Endothelial cell (in vitro differentiated cells): ENCODE data around the gene TNRC6A. TPM values are rescaled to one million over a fixed set of nuclear protein-coding genes. Genes with fewer than 3 reads are reported as not detected.

Experiments
- DNase-seq: peaks from one replicate; pipeline ENCODE4 v3.0.0; 2021; ENCODE audit warnings: low spot score
- H3K27ac Mint-ChIP-seq: one replicate; pipeline ENCODE4 v1.8.0; 2021; ENCODE audit warnings: mixed read lengths, inconsistent platforms; ENCODE audit not compliant: unreplicated experiment
- H3K27me3 Mint-ChIP-seq: one replicate; pipeline ENCODE4 v1.8.0; 2021; ENCODE audit warnings: mild to moderate bottlenecking, moderate library complexity, mixed read lengths, inconsistent platforms; ENCODE audit not compliant: unreplicated experiment
- H3K36me3 Mint-ChIP-seq: one replicate; pipeline ENCODE4 v1.8.0; 2021; ENCODE audit warnings: mild to moderate bottlenecking, low read depth, mixed read lengths, inconsistent platforms; ENCODE audit not compliant: unreplicated experiment
- H3K4me1 Mint-ChIP-seq: one replicate; pipeline ENCODE4 v1.8.0; 2021; ENCODE audit warnings: mild to moderate bottlenecking, mixed read lengths, inconsistent platforms; ENCODE audit not compliant: unreplicated experiment
- H3K4me3 Mint-ChIP-seq: one replicate; pipeline ENCODE4 v1.8.0; 2021; ENCODE audit warnings: mild to moderate bottlenecking, mixed read lengths, inconsistent platforms; ENCODE audit not compliant: unreplicated experiment
- H3K9me3 Mint-ChIP-seq: one replicate; pipeline ENCODE4 v1.8.0; 2021; ENCODE audit warnings: mixed read lengths, inconsistent platforms; ENCODE audit not compliant: unreplicated experiment
- CTCF ChIP-seq: fragments of 200-600 bp; sonication (generic); IDR thresholded peaks from one replicate; pipeline ENCODE4 v1.5.0; 2021; ENCODE audit warnings: antibody characterized with exemption; ENCODE audit not compliant: unreplicated experiment
- total RNA-seq: library from RNA; stranded (reverse); fragmentation: NEBNext Ultra II Directional; extraction: Animal tissue kit (Norgen Biotek cat#: 25700); gene quantifications from one replicate; pipeline ENCODE4 v1.2.1, GENCODE V29; 2021; ENCODE audit not compliant: unreplicated experiment

Gene TNRC6A
- total RNA-seq, 1 donor from 2014 or later = 60.5 TPM

DNA sequence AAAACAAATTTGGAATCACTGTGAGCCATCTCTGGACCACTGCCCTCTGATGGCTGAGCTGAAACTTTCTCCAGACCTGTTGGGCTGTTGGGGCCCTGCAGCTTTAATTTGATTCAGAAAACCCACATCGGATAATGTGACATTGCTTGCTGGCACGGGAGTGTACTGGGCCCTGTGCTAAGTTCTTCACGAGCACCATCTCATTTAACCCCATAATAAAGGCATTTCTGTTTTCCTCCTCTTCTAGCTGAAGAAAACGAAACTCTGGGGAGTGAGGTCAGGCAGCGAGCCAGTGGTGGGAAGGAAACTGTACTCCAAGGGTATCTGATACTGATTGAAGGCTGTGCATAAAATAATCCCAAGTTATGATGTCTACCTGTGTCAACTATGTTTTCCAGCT lies 34.5 kb upstream of the TNRC6A start:
- Mint-ChIP-seq H3K36me3 (no peaks in the 10 kb centered on the region), H3K4me1 (no peaks in the 10 kb centered on the region), H3K27ac (no peak overlapping the region), H3K9me3 (no peaks in the 10 kb centered on the region), H3K27me3 (no peaks in the 10 kb centered on the region), H3K4me3 (no peak overlapping the region)
- DNase-seq = no peak
- TF ChIP-seq CTCF = no peak

GRCh38 chr16:24696699-24697098 lies 32.8 kb upstream of the TNRC6A start:
- H3K36me3 Mint-ChIP-seq = no peaks in the 10 kb centered on the region
- H3K27ac Mint-ChIP-seq = no peak overlapping the region
- TF ChIP-seq CTCF = no peak
- H3K27me3 Mint-ChIP-seq = peaks cover 4% of the 10 kb centered on the region
- no peak for DNase-seq
- no peaks in the 10 kb centered on the region for H3K9me3 Mint-ChIP-seq
- peaks cover 2% of the 10 kb centered on the region for H3K4me1 Mint-ChIP-seq
- no peak overlapping the region for H3K4me3 Mint-ChIP-seq

DNA sequence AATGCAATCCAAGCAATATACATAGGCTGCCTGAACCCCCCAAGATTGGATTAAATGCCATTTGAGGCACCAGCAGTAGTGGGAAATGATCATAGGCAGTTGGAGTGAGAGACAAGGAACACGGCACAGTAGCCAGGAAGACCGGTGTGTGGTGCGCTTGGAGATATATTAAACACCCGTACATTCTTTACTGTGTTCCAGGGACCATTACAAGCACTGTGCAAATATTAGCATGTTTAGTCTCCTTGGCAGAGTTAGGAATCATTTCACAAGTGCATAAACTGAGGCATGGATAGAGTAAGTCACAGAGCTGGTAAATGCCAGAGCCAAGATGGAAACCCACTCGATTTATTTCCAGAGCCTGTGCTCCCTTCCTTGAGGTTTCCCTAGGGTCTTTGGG lies 31.1 kb upstream of the TNRC6A start:
- peaks cover 4% of the 10 kb centered on the region for H3K27me3 Mint-ChIP-seq
- no peak for TF ChIP-seq CTCF
- no peaks in the 10 kb centered on the region for H3K9me3 Mint-ChIP-seq
- H3K36me3 Mint-ChIP-seq = no peaks in the 10 kb centered on the region
- no peak overlapping the region for H3K27ac Mint-ChIP-seq
- no peak overlapping the region for H3K4me3 Mint-ChIP-seq
- peaks cover 4% of the 10 kb centered on the region for H3K4me1 Mint-ChIP-seq
- DNase-seq = no peak

- peaks cover 4% of the 10 kb centered on the region for H3K4me1 Mint-ChIP-seq
- H3K27ac Mint-ChIP-seq = no peak overlapping the region
- peaks cover 4% of the 10 kb centered on the region for H3K27me3 Mint-ChIP-seq
- H3K4me3 Mint-ChIP-seq = no peak overlapping the region
- H3K9me3 Mint-ChIP-seq = no peaks in the 10 kb centered on the region
- TF ChIP-seq CTCF = no peak
- no peaks in the 10 kb centered on the region for H3K36me3 Mint-ChIP-seq
- no peak for DNase-seq
These were observed 30.2 kb upstream of the TNRC6A start for GRCh38 chr16:24699151-24699723.

DNA sequence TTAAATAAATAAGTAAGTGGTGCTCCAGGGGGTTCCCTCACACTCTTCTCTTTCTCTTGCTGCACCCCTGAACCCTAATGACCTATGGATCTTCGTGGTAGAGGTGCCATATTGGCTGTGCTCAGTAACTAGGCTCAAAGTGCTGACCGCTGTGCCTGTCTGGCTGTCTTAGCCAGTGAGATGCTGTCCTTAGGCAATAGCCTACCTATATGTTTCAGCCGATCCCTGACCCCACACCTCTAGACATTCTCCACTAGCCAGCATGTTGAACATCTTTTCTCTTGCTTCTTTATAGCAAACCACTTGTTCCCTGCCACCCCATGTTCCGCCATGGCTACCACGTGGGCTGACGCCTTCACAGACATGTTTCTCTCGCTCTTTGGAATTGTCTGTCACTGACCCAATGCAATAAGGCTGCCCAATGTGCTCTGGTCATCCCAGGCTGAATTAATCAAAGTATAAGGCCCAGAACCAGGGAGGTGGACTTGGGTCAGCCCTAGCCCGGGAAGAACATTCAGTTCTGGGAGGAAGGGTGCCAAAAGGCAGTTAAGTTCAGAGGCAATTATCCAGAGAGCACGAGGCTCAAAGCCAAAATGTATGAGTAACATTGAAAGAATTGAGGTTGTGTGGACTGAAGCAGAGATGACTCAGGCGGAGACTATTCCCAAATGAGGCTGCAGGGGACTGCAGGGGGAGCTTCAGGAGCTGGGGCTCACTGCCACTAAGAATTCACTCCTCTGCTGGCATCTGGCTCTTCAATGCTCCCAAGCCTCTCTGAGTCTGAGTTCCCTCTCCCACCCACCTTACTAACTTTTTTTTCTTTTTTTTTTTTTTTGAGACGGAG lies 28.7 kb upstream of the TNRC6A start:
- Mint-ChIP-seq H3K36me3 (no peaks in the 10 kb centered on the region), H3K27ac (no peak overlapping the region), H3K4me3 (no peak overlapping the region), H3K9me3 (no peaks in the 10 kb centered on the region), H3K4me1 (peaks cover 4% of the 10 kb centered on the region), H3K27me3 (peaks cover 4% of the 10 kb centered on the region)
- TF ChIP-seq CTCF = no peak
- DNase-seq = no peak
